Prostate gland (tissue), 2 donors: ENCODE measurements around the gene ZNF426. TPM values are rescaled to one million over a fixed set of nuclear protein-coding genes. Genes with fewer than 3 reads are reported as not detected.

Experiments used
- DNase-seq: peaks from one replicate; pipeline ENCODE4 v3.0.0-alpha.2; 2019; ENCODE audit warnings: low spot score
- H3K27ac ChIP-seq, 2 donors: fragments of 200-600 bp; sonication (generic); 2 replicates each; pipeline ENCODE4 v1.5.1; 2017 to 2019
- H3K27me3 ChIP-seq: fragments of 200-600 bp; sonication (generic); replicated peaks from 2 replicates; pipeline ENCODE4 v1.5.1; 2019; ENCODE audit not compliant: insufficient read depth
- H3K36me3 ChIP-seq, 2 donors: fragments of 200-600 bp; sonication (generic); 1 replicate in 1 of 2; 2 replicates in 1 of 2; pipeline versions ENCODE4 v1.5.1 to v1.8.1; 2017 to 2019
- H3K4me1 ChIP-seq: fragments of 200-600 bp; sonication (generic); replicated peaks from 2 replicates; pipeline ENCODE4 v1.5.1; 2019
- H3K4me3 ChIP-seq, 2 donors: fragments of 200-600 bp; sonication (generic); 2 replicates each; pipeline ENCODE4 v1.5.1; 2017 to 2019
- H3K9me3 ChIP-seq: fragments of 200-600 bp; sonication (generic); 2 replicates; pipeline ENCODE4 v1.5.1; 2017
- CTCF ChIP-seq, 4 experiments: fragments of 200-600 bp in 2 of 4; fragments of 450-650 bp in 2 of 4; sonication (generic) in 2 of 4; IDR thresholded peaks; 1 replicate in 3 of 4; 2 replicates in 1 of 4; pipeline ENCODE4 v1.5.1; 2016 to 2019; ENCODE audit warnings: antibody characterized with exemption in 4 of 4, mild to moderate bottlenecking in 2 of 4, moderate library complexity in 2 of 4
- POLR2A ChIP-seq: fragments of 450-650 bp; IDR thresholded peaks from one replicate; pipeline ENCODE4 v1.6.1; 2016; ENCODE audit warnings: antibody characterized with exemption, mild to moderate bottlenecking
- POLR2AphosphoS5 ChIP-seq: sonication (generic); formaldehyde crosslinking; IDR thresholded peaks from one replicate; pipeline ENCODE4 v1.6.1; 2017; ENCODE audit warnings: antibody characterized with exemption
- WGBS: methylation state at CpG from one replicate; pipeline ENCODE4 v1.1.5; 2018; 5-methylcytosine and 5-hydroxymethylcytosine counted together
- intact Hi-C: fragments of 100-400 bp; cut with DNase I; formaldehyde crosslinking; loops from one replicate; pipeline ENCODE4 v1.14.2; 2022
- total RNA-seq, 2 donors: library from RNA; depleted of rRNA; stranded (reverse); fragments of >200 nt; gene quantifications; one replicate each; pipeline ENCODE4 v1.1.0, GENCODE V29; 2016

ZNF426 gene
- total RNA-seq, 2 donors from 2014 or later: 14.6 to 17.9 TPM

GRCh38 chr19:9580728-9581127 lies 42.3 kb upstream of the ZNF426 start:
- DNase-seq: no peak
- TF ChIP-seq CTCF (IDR thresholded peaks at IDR 0.05): no peak
- TF ChIP-seq POLR2AphosphoS5: no peak
- no peak for TF ChIP-seq POLR2A
- no peaks in the 10 kb centered on the region for H3K9me3 ChIP-seq
- H3K27ac ChIP-seq: no peak overlapping the region
- intact Hi-C loops: loop anchor here (10.0 kb wide), 1 partner anchor 376 kb away; no protein-coding TSS in a partner anchor
- H3K27me3 ChIP-seq: no peaks in the 10 kb centered on the region
- no peak overlapping the region for H3K4me3 ChIP-seq
- 94% methylated on average over 5 of the region's 5 CpGs for WGBS
- H3K36me3 ChIP-seq: no peaks in the 10 kb centered on the region
- no peaks in the 10 kb centered on the region for H3K4me1 ChIP-seq

- TF ChIP-seq CTCF (IDR thresholded peaks at IDR 0.05) (no peak), POLR2AphosphoS5 (no peak), POLR2A (no peak)
- peaks cover 10% of the 10 kb centered on the region for H3K9me3 ChIP-seq
These were observed 31.8 kb upstream of the ZNF426 start for GRCh38 chr19:9570255-9570654.

DNA sequence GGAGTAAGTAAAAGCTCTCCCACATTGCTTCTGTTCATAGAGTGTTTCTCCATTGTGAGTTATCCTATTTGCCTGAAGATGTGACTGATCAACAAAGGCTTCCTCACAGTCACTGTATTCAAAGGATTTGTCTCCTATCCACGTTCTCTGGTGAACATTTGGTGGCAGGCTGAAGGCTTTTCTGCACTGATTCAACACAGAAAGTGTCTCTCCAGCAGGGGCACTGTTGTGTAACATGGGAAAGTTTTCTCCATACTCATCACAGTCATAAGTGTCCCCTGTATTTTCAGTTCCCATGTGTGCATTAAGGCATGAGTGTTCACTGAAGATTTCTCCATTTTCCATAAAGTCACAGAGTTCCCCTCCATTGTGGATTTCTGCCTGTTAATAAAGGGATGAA lies 28.3 kb upstream of the ZNF426 start:
- no peak for DNase-seq
- no peak overlapping the region for H3K4me3 ChIP-seq
- TF ChIP-seq POLR2A: no peak
- no peak for TF ChIP-seq CTCF (IDR thresholded peaks at IDR 0.05)
- TF ChIP-seq POLR2AphosphoS5: no peak
- peaks cover 27 to 36% of the 10 kb centered on the region in 2 donors for H3K36me3 ChIP-seq
- H3K27me3 ChIP-seq: no peaks in the 10 kb centered on the region
- 100% methylated on average over 1 of the region's 1 CpG for WGBS
- no peaks in the 10 kb centered on the region for H3K4me1 ChIP-seq
- no peak overlapping the region for H3K27ac ChIP-seq
- intact Hi-C loops: no loop called here
- H3K9me3 ChIP-seq: peaks cover 10% of the 10 kb centered on the region

More at GRCh38 chr19:9570255-9570654, 31.8 kb upstream of the ZNF426 start:
- Histone ChIP-seq H3K27me3 (no peaks in the 10 kb centered on the region), H3K4me1 (no peaks in the 10 kb centered on the region), H3K36me3 (peaks cover 27 to 32% of the 10 kb centered on the region in 2 donors), H3K4me3 (no peak overlapping the region), H3K27ac (no peak overlapping the region)
- intact Hi-C loops: no loop called here
- no peak for DNase-seq
- WGBS: 92% methylated on average over 6 of the region's 6 CpGs

- Histone ChIP-seq H3K4me3 (no peak overlapping the region), H3K27me3 (no peaks in the 10 kb centered on the region), H3K9me3 (peaks cover 10% of the 10 kb centered on the region), H3K36me3 (peaks cover 27 to 36% of the 10 kb centered on the region in 2 donors), H3K27ac (no peak overlapping the region), H3K4me1 (no peaks in the 10 kb centered on the region)
- DNase-seq: no peak
- no peak for TF ChIP-seq POLR2A
- no peak for TF ChIP-seq CTCF (IDR thresholded peaks at IDR 0.05)
- no peak for TF ChIP-seq POLR2AphosphoS5
- 97% methylated on average over 9 of the region's 9 CpGs for WGBS
- intact Hi-C loops: no loop called here
These were observed 27.7 kb upstream of the ZNF426 start for GRCh38 chr19:9565900-9566705.
